Stimulated activated naive B cell treated with anti-CD40 and anti-IgM and Interleukin-4, amounts not matched to agents 10 μg/mL and 1 μg/mL and 100 μg/mL, for 72 hours (primary cell): ENCODE measurements around the gene PIGM.

Source experiments
- ATAC-seq, 2 donors: fragments of 150-1000 bp; cut with Tn5 transposase; replicated peaks; 2 replicates each; pipeline ENCODE4 v1.10.0; 2021; ENCODE audit warnings: moderate library complexity in 1 of 2
- DNase-seq: peaks from one replicate; pipeline ENCODE4 v3.0.0; 2021
- H3K27ac Mint-ChIP-seq: one replicate; pipeline ENCODE4 v1.8.0; 2022; ENCODE audit warnings: mild to moderate bottlenecking, mixed read lengths
- H3K27me3 Mint-ChIP-seq, 2 donors: one replicate each; pipeline ENCODE4 v1.8.0; 2022; ENCODE audit warnings: mixed read lengths in 2 of 2
- H3K36me3 Mint-ChIP-seq, 2 donors: one replicate each; pipeline ENCODE4 v1.8.0; 2022; ENCODE audit warnings: mixed read lengths in 2 of 2, mild to moderate bottlenecking in 1 of 2
- H3K4me1 Mint-ChIP-seq, 2 donors: one replicate each; pipeline ENCODE4 v1.8.0; 2022; ENCODE audit warnings: mixed read lengths in 2 of 2, mild to moderate bottlenecking in 1 of 2
- H3K4me3 Mint-ChIP-seq, 2 donors: one replicate each; pipeline ENCODE4 v1.8.0; 2022; ENCODE audit warnings: mild to moderate bottlenecking in 2 of 2, mixed read lengths in 2 of 2, moderate library complexity in 1 of 2
- H3K9me3 Mint-ChIP-seq, 2 donors: one replicate each; pipeline ENCODE4 v1.8.0; 2022; ENCODE audit warnings: mixed read lengths in 2 of 2, mild to moderate bottlenecking in 1 of 2

The PIGM gene

GRCh38 chr1:160048335-160048734 is 16.5 kb upstream of the PIGM start:
- DNase-seq (no peak), ATAC-seq (no peak)
- H3K9me3 Mint-ChIP-seq = no peaks in the 10 kb centered on the region
- peaks cover 23 to 46% of the 10 kb centered on the region in 2 donors for H3K27me3 Mint-ChIP-seq
- peaks cover 13 to 15% of the 10 kb centered on the region in 2 donors for H3K4me1 Mint-ChIP-seq
- no peaks in the 10 kb centered on the region for H3K36me3 Mint-ChIP-seq
- H3K27ac Mint-ChIP-seq = no peak overlapping the region
- H3K4me3 Mint-ChIP-seq = no peak overlapping the region

DNA sequence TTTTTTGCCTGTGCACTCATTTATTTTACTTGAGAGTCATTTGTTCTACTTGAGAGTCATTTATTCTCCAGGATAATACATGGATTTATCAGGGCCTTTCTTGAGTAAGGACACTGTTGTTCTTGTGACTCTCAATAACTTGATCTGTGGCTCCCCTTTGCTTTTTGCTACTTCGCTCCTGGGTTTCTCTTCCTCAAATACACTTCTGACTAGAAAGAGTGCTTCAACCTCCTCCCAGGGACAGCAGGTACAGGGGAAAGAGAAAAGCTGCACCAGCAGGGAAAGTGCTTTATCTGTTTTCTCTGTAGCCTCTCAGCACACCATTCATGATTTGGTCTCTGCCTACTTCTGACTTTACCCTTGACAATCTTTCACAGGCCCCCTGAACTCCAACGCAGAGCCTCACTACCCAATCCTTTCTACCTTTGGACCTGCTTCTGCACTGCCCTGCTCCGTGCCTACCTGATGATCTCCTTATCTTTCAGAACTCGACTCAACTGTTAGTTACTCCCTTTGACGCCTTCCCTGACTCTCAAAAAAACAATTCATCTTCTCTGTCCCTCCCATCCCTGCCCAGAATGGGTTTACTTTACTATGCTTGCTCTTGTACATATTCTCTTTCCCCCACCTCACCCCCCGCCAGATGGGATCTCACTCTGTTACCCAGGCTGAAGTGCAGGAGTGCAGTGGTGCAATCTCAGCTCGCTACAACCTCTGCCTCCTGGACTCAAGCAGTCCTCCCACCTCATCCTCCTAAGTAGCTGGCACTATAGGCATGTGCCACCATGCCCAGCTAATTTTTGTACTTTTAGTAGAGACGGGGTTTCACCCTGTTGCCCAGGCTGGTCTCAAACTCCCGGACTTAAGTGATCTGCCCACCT is 15.6 kb upstream of the PIGM start:
- DNase-seq = no peak
- Mint-ChIP-seq H3K36me3 (no peaks in the 10 kb centered on the region), H3K27me3 (peaks cover 22 to 46% of the 10 kb centered on the region in 2 donors), H3K4me3 (peak overlapping the region; percentile 62 to 71), H3K4me1 (peaks cover 13 to 15% of the 10 kb centered on the region in 2 donors), H3K27ac (peak overlapping the region; percentile 65), H3K9me3 (no peaks in the 10 kb centered on the region)
- ATAC-seq = peak; percentile 68 to 74

DNA sequence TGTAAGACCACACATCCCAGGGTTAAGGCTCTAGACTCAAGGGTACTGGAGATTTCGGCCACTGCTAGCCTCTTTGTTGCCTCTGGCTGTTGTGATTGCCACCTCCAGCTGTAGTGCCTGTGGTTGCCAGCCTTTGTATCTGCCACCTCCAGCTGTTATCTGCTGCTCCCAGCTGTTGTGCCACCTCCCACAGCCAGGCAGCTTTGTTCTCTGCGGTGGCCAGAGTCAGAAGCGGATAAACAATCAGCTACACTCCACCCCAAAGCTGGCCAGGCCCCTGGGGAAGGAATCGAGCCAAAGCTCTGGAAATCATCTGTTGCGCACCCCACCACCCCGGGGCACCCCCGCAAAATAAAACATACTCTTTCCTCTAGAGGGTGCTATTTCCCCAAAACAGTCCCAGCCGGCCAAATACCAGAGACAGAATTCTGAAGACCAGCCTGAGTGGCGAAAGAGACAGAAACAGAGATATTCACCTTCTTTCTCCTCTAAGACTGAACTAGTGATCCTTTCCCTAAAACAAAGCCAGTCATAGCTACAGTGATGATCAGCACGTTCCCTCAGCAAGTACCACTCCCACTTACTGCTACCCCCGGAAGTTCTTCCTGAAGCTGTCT is 14.8 kb upstream of the PIGM start:
- Mint-ChIP-seq H3K27me3 (peaks cover 23 to 39% of the 10 kb centered on the region in 2 donors), H3K4me3 (peak overlapping the region; percentile 62 to 71), H3K4me1 (peaks cover 13 to 15% of the 10 kb centered on the region in 2 donors), H3K27ac (peak overlapping the region; percentile 65), H3K9me3 (no peaks in the 10 kb centered on the region), H3K36me3 (peaks cover 0 to 1% of the 10 kb centered on the region in 2 donors)
- DNase-seq = no peak
- peak; percentile 87 to 88 for ATAC-seq

GRCh38 chr1:160045653-160046052 is 13.9 kb upstream of the PIGM start:
- Mint-ChIP-seq H3K27ac (no peak overlapping the region), H3K36me3 (peaks cover 0 to 1% of the 10 kb centered on the region in 2 donors), H3K4me3 (no peak overlapping the region), H3K4me1 (peaks cover 13 to 15% of the 10 kb centered on the region in 2 donors), H3K27me3 (peaks cover 24 to 32% of the 10 kb centered on the region in 2 donors), H3K9me3 (no peaks in the 10 kb centered on the region)
- ATAC-seq = no peak
- no peak for DNase-seq

DNA sequence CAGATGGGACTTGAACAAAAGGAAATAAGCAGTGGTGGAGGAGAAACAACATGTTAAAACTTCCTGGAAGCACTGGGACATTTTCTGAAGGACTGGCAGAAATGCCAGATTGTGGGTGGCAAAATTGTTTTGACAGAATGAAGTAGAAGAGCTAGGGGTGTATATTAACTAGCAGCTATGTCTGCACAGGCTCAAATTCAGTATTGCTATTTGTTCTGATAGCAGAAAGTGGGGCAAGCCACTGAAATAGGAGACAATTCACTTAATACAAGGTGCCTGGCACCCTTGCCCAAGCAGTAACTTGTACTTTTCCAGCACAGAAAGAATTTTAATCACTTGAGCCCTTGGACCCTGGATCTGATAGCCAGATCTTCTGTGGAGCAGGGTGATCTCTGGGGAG is 11.8 kb upstream of the PIGM start:
- Mint-ChIP-seq H3K4me1 (peaks cover 13 to 15% of the 10 kb centered on the region in 2 donors), H3K27me3 (peaks cover 17 to 24% of the 10 kb centered on the region in 2 donors), H3K27ac (no peak overlapping the region), H3K4me3 (no peak overlapping the region), H3K9me3 (no peaks in the 10 kb centered on the region), H3K36me3 (peaks cover 0 to 1% of the 10 kb centered on the region in 2 donors)
- DNase-seq = no peak
- no peak for ATAC-seq

GRCh38 chr1:160040476-160040875 is 8.7 kb upstream of the PIGM start:
- Mint-ChIP-seq H3K27ac (no peak overlapping the region), H3K4me3 (no peak overlapping the region), H3K36me3 (peaks cover 0 to 1% of the 10 kb centered on the region in 2 donors), H3K9me3 (no peaks in the 10 kb centered on the region), H3K27me3 (peaks cover 13 to 20% of the 10 kb centered on the region in 2 donors), H3K4me1 (no peaks in the 10 kb centered on the region)
- ATAC-seq = no peak
- DNase-seq = no peak

DNA sequence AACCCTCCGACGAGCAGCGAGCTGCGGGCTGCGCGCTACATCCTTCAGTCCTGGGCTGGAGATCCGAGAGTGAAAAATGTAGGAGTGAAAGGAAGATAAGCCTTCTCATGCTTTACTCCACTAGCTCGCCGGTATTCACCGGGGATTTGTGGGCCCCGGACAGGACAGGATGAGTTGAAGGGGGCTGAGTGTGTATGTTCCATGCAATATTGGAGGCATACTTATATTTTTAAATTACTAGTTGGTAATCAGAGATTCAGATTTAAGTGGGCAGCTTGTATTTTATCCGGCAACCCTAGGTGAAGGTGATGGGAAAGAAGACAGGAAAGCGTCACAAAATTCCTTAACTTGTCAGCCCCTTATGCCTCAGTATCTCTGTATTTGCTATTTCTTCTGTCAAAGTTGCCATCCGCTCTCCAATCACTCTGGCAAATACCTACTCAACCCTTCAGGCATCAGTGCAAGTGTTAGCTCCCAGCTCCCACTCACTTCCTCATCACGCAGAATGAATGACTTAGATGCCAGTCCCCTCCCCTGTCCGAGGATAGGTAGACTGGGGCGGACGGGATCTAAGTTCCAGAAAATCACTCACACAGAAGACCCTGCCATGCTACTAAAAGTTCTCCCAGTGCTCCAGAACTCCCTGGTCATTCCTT is 503 bp upstream of the PIGM start:
- H3K9me3 Mint-ChIP-seq = no peaks in the 10 kb centered on the region
- no peak for DNase-seq
- no peaks in the 10 kb centered on the region for H3K27me3 Mint-ChIP-seq
- peak overlapping the region; percentile 86 for H3K27ac Mint-ChIP-seq
- H3K36me3 Mint-ChIP-seq = peaks cover under 1% of the 10 kb centered on the region in 2 donors
- H3K4me1 Mint-ChIP-seq = peaks cover 17 to 28% of the 10 kb centered on the region in 2 donors
- peak overlapping the region; percentile 90 to 98 for H3K4me3 Mint-ChIP-seq
- ATAC-seq = peak in 1 of 2 donors; percentile 33

DNA sequence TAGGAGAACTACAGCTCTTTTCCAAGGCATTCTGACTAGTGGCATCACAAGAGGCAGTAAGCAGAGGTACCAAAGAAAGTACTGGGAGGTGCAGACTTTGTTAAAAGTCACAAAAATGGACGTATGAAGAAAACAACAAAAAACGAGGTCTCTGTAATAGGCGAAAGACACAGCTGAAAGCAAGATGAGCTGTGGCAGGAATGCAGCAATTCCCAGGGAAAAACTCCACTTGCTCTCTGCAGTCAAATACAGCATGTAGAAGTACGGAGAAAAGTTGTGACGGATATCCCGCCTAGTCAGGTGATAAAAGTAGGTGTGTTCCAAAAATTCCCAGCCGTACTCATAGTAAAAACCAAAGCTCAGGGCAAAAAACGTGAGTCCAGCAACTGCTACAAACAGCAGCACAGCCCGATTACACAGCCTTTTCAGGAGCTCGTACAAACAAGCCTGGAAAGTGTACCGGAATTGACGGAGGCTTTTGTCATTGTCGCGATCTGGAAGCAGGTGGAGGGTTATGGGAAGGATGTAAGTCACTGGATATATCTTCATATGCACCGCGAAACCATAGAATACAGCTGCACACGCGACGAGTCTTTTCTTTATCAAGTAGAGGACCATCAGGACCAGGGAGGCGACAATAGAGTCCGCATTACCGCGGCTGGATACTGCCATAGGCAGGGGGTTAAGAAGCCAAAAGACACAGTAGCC is 979 bp downstream of the PIGM start:
- DNase-seq = peak; percentile 9
- ATAC-seq = peak; percentile 44
- Mint-ChIP-seq H3K9me3 (no peaks in the 10 kb centered on the region), H3K36me3 (peaks cover 4% of the 10 kb centered on the region in 2 donors), H3K4me1 (peaks cover 19 to 28% of the 10 kb centered on the region in 2 donors), H3K27me3 (no peaks in the 10 kb centered on the region), H3K27ac (peak overlapping the region; percentile 94), H3K4me3 (peak overlapping the region; percentile 90 to 98)

GRCh38 chr1:160028426-160028825 is 3.4 kb downstream of the PIGM start:
- no peak for ATAC-seq
- Mint-ChIP-seq H3K27me3 (no peaks in the 10 kb centered on the region), H3K4me1 (peaks cover 19 to 28% of the 10 kb centered on the region in 2 donors), H3K36me3 (peaks cover 4% of the 10 kb centered on the region in 2 donors), H3K27ac (no peak overlapping the region), H3K4me3 (no peak overlapping the region), H3K9me3 (no peaks in the 10 kb centered on the region)
- DNase-seq = no peak

- ATAC-seq = no peak
- no peaks in the 10 kb centered on the region for H3K9me3 Mint-ChIP-seq
- no peak overlapping the region for H3K4me3 Mint-ChIP-seq
- H3K36me3 Mint-ChIP-seq = peaks cover 4% of the 10 kb centered on the region in 2 donors
- no peak for DNase-seq
- peaks cover 0 to 8% of the 10 kb centered on the region in 2 donors for H3K27me3 Mint-ChIP-seq
- no peak overlapping the region for H3K27ac Mint-ChIP-seq
- peaks cover 3 to 7% of the 10 kb centered on the region in 2 donors for H3K4me1 Mint-ChIP-seq
Observed at GRCh38 chr1:160025314-160025713, 6.5 kb downstream of the PIGM start.

DNA sequence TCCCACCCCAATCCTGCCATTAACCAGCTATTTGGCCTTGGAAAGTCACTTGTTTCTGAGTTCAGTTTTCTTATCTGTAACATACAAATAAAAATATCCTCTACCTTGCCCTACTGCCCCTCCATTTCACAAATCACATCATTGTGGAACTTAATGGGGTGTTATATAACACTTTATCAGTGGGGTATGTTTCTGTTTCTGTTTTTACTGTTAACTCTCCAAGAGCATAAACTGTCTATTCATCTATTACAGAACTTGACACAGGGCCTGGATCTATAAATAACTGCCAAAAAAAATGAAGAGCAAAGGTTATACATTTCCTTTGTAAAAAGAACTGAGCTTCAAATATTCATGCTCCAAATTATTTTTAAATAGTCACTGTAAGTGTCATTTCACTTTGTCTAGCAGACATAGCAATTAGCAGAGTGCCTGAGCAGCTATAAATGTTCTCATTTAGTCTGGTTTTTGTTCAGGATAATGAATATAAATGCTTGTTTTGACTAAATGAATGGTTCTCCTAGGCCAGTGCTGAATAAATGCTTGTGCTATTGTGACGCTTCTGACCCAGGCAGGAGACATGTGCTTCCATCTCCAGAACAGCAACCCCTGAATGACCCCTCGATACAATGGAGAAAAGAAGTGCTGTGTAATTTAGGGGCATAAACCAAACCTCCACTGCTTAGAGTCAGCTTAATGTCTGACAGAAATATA is 7.4 kb downstream of the PIGM start:
- no peak for ATAC-seq
- no peak overlapping the region for H3K27ac Mint-ChIP-seq
- H3K27me3 Mint-ChIP-seq = peaks cover 0 to 8% of the 10 kb centered on the region in 2 donors
- no peaks in the 10 kb centered on the region for H3K9me3 Mint-ChIP-seq
- no peak overlapping the region for H3K4me3 Mint-ChIP-seq
- H3K4me1 Mint-ChIP-seq = peaks cover 0 to 2% of the 10 kb centered on the region in 2 donors
- DNase-seq = no peak
- peaks cover 4% of the 10 kb centered on the region in 2 donors for H3K36me3 Mint-ChIP-seq

GRCh38 chr1:160022330-160023310 is 9.2 kb downstream of the PIGM start:
- Mint-ChIP-seq H3K36me3 (peaks cover 4% of the 10 kb centered on the region in 2 donors), H3K27ac (no peak overlapping the region), H3K4me3 (no peak overlapping the region), H3K27me3 (peaks cover 13 to 15% of the 10 kb centered on the region in 2 donors), H3K4me1 (peaks cover 0 to 2% of the 10 kb centered on the region in 2 donors), H3K9me3 (no peaks in the 10 kb centered on the region)
- ATAC-seq (no peak), DNase-seq (no peak)
